CD14-positive monocyte (primary cell): ENCODE measurements around the gene BNIP2. TPM values are rescaled to one million over a fixed set of nuclear protein-coding genes. Genes with fewer than 3 reads are reported as not detected.

Source experiments
- DNase-seq, 3 donors: peaks; one replicate each; pipeline ENCODE4 v3.0.0-alpha.2; 2011 to 2022
- H2AFZ ChIP-seq: 2 replicates; pipeline ENCODE4 v1.6.0; 2012; ENCODE audit warnings: mild to moderate bottlenecking, low read depth, low read length, inconsistent platforms; ENCODE audit not compliant: insufficient read depth, poor library complexity, severe bottlenecking
- H3K27ac ChIP-seq, 2 donors: 1 replicate in 1 of 2; 2 replicates in 1 of 2; pipeline ENCODE4 v1.5.1; 2012 to 2013; ENCODE audit warnings: low read length in 2 of 2, control low read depth in 1 of 2, inconsistent platforms in 1 of 2, low read depth in 1 of 2, mild to moderate bottlenecking in 1 of 2
- H3K27me3 ChIP-seq, 2 donors: one replicate each; pipeline versions ENCODE4 v1.6.0 to v1.6.1; 2011 to 2013; ENCODE audit warnings: low read length in 2 of 2; ENCODE audit not compliant: control insufficient read depth in 2 of 2, insufficient read depth in 2 of 2
- H3K36me3 ChIP-seq, 2 donors: replicated peaks in 1 of 2; 1 replicate in 1 of 2; 2 replicates in 1 of 2; pipeline versions ENCODE4 v1.5.1 to v1.6.1; 2012 to 2013; ENCODE audit warnings: low read length in 2 of 2, control low read depth in 1 of 2, inconsistent platforms in 1 of 2, mild to moderate bottlenecking in 1 of 2; ENCODE audit not compliant: insufficient read depth in 2 of 2, control insufficient read depth in 1 of 2
- H3K4me1 ChIP-seq, 2 donors: 1 replicate in 1 of 2; 2 replicates in 1 of 2; pipeline versions ENCODE4 v1.5.1 to v1.6.1; 2012 to 2013; ENCODE audit warnings: low read length in 2 of 2, control low read depth in 1 of 2, inconsistent platforms in 1 of 2, mild to moderate bottlenecking in 1 of 2, moderate library complexity in 1 of 2; ENCODE audit not compliant: insufficient read depth in 2 of 2, control insufficient read depth in 1 of 2
- H3K4me2 ChIP-seq: replicated peaks from 2 replicates; pipeline ENCODE3; 2012; ENCODE audit warnings: low read length, moderate library complexity, mild to moderate bottlenecking; ENCODE audit not compliant: poor library complexity, severe bottlenecking; ENCODE audit errors: extremely low read depth
- H3K4me3 ChIP-seq, 3 experiments: fragments of 200-600 bp in 1 of 3; sonication (generic) in 1 of 3; replicated peaks in 1 of 3; 1 replicate in 2 of 3; 2 replicates in 1 of 3; pipeline ENCODE4 v1.5.1; 2011 to 2013; ENCODE audit warnings: low read length in 3 of 3, mild to moderate bottlenecking in 3 of 3, control low read depth in 2 of 3, low read depth in 2 of 3, inconsistent platforms in 1 of 3, moderate library complexity in 1 of 3
- H3K79me2 ChIP-seq: 2 replicates; pipeline ENCODE4 v1.6.0; 2012; ENCODE audit warnings: mild to moderate bottlenecking, control low read depth, inconsistent platforms, low read length, moderate library complexity; ENCODE audit not compliant: insufficient read depth
- H3K9ac ChIP-seq: 2 replicates; pipeline ENCODE4 v1.6.0; 2017; ENCODE audit warnings: low read length, mild to moderate bottlenecking; ENCODE audit not compliant: insufficient read depth, poor library complexity, severe bottlenecking
- H3K9me3 ChIP-seq, 2 donors: replicated peaks in 1 of 2; 1 replicate in 1 of 2; 2 replicates in 1 of 2; pipeline versions ENCODE4 v1.5.1 to v1.6.1; 2012 to 2013; ENCODE audit warnings: low read length in 2 of 2, control low read depth in 1 of 2; ENCODE audit not compliant: control insufficient read depth in 1 of 2, insufficient read depth in 1 of 2
- H4K20me1 ChIP-seq: 2 replicates; pipeline ENCODE4 v1.6.0; 2012; ENCODE audit warnings: mild to moderate bottlenecking, low read length, control low read depth, moderate library complexity; ENCODE audit not compliant: insufficient read depth
- H3K27ac Mint-ChIP-seq, 7 donors: one replicate each; pipeline ENCODE4 v1.8.0; 2020; ENCODE audit warnings: mild to moderate bottlenecking in 7 of 7, mixed read lengths in 7 of 7, moderate library complexity in 6 of 7, inconsistent platforms in 2 of 7
- H3K27me3 Mint-ChIP-seq, 3 donors: one replicate each; pipeline ENCODE4 v1.8.0; 2021 to 2022; ENCODE audit warnings: low read depth in 3 of 3, mild to moderate bottlenecking in 3 of 3, mixed read lengths in 3 of 3, moderate library complexity in 3 of 3, inconsistent platforms in 1 of 3
- H3K36me3 Mint-ChIP-seq, 2 donors: one replicate each; pipeline ENCODE4 v1.8.0; 2020; ENCODE audit warnings: mixed read lengths in 2 of 2, inconsistent platforms in 1 of 2, mild to moderate bottlenecking in 1 of 2
- H3K4me1 Mint-ChIP-seq: one replicate; pipeline ENCODE4 v1.8.0; 2020; ENCODE audit warnings: mild to moderate bottlenecking, mixed read lengths
- H3K4me3 Mint-ChIP-seq, 2 donors: one replicate each; pipeline ENCODE4 v1.8.0; 2020; ENCODE audit warnings: mild to moderate bottlenecking in 2 of 2, mixed read lengths in 2 of 2, moderate library complexity in 1 of 2
- H3K9me3 Mint-ChIP-seq, 7 donors: one replicate each; pipeline ENCODE4 v1.8.0; 2020 to 2022; ENCODE audit warnings: mixed read lengths in 7 of 7, mild to moderate bottlenecking in 6 of 7, moderate library complexity in 6 of 7, inconsistent platforms in 2 of 7
- CTCF ChIP-seq: fragments of 200-600 bp; IDR thresholded peaks from one replicate; pipeline ENCODE4 v1.8.0; 2022; ENCODE audit warnings: antibody characterized with exemption, mild to moderate bottlenecking
- WGBS: methylation state at CpG from one replicate; pipeline ENCODE4 v1.1.5; 2013; ENCODE audit warnings: missing lambda C conversion rate; ENCODE audit not compliant: insufficient coverage; 5-methylcytosine and 5-hydroxymethylcytosine counted together
- intact Hi-C, 2 donors: fragments of 100-400 bp; cut with micrococcal nuclease; formaldehyde crosslinking; loops; one replicate each; pipeline versions ENCODE4 v1.15.0 to v1.15.1; 2023
- polyA plus RNA-seq, 3 donors: library from polyadenylated mRNA; depleted of rRNA in 1 of 3; unstranded in 2 of 3; stranded (reverse) in 1 of 3; fragments of 300-500 nt in 2 of 3; fragments of >200 nt in 1 of 3; fragmentation: Illumina TruSeq in 2 of 3; gene quantifications; 1 replicate in 2 of 3; 2 replicates in 1 of 3; pipeline ENCODE4 v1.2.3, GENCODE V29; 2012 to 2021

BNIP2 gene
- polyA plus RNA-seq, 3 donors, result 83.4 to 189 (median 136) TPM

DNA sequence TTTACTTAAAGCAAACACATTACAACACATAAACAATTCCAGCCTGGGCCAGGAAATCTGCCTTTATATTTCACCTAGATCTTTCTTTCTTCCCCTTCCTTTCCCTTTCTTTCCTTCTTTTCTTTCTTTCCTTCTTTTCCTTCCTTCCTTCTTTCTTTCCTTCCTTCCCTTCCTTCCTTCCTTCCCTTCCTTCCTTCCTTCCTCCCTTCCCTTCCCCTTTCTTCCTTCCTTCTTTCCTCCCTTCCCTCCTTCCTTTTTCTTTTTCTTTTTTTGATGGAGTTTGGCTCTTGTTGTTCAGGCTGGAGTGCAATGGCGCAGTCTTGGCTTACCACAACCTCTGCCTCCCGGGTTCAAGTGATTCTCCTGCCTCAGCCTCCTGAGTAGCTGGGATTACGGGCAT is 24.1 kb upstream of the BNIP2 start:
- Histone ChIP-seq H4K20me1 (no peaks in the 10 kb centered on the region), H3K27me3 (no peaks in the 10 kb centered on the region), H3K27ac (no peak overlapping the region), H3K4me3 (no peak overlapping the region), H3K9me3 (no peaks in the 10 kb centered on the region), H3K36me3 (no peaks in the 10 kb centered on the region), H2AFZ (no peak overlapping the region), H3K4me1 (no peaks in the 10 kb centered on the region), H3K9ac (no peak overlapping the region), H3K4me2 (no peak overlapping the region), H3K79me2 (no peaks in the 10 kb centered on the region)
- Mint-ChIP-seq H3K36me3 (no peaks in the 10 kb centered on the region), H3K27me3 (peaks cover 1 to 5% (median 5%) of the 10 kb centered on the region in 3 donors), H3K9me3 (peaks cover 0 to 11% (median 3%) of the 10 kb centered on the region in 7 donors), H3K4me3 (no peak overlapping the region), H3K4me1 (no peaks in the 10 kb centered on the region), H3K27ac (no peak overlapping the region)
- DNase-seq, result no peak
- WGBS, result no CpG with 5 or more reads among the region's 3 CpGs
- intact Hi-C loops, result no loop called here
- no peak for TF ChIP-seq CTCF

DNA sequence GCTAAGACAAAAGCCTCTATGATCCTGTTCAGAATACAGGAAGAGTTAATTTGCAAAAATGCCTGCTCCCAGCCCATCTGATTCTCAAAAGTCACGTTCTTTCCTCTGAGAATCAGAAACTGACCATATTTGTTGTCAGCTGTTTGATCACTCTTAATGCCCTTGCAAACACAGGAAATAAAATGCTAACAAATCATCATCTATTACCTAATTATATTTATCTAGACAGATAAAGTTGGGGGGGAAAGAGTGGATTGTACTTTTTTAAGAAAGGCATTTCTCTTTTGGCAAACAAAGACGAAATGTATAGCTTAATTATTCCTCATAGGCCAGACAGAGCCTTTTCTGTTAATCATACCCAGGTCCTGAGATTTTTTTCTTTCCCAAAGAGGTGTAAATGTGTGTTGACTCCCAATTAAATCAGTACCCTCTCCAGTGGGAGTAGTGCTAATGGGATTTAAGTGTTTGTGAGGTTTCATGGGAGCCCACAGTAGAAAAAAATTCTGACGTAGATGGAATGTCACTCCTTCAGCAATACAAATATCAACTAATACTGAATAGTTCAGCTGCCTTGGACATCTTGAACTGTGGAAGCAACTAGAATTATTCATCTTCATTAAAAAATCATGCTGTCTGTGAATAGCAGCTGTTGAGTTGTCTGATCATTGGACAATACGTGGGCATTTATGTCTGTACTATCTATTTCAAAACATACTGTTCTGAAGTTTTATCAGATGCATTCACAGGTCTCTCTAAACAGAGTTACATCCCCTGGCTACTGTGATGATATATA is 22.5 kb upstream of the BNIP2 start:
- H3K27ac ChIP-seq, result no peak overlapping the region
- H3K9me3 ChIP-seq, result no peaks in the 10 kb centered on the region
- WGBS, result no CpG with 5 or more reads among the region's 4 CpGs
- H3K9ac ChIP-seq, result no peak overlapping the region
- H3K36me3 ChIP-seq, result no peaks in the 10 kb centered on the region
- no peak overlapping the region for H3K4me3 ChIP-seq
- no peaks in the 10 kb centered on the region for H3K36me3 Mint-ChIP-seq
- H3K27me3 Mint-ChIP-seq, result peaks cover 1 to 6% (median 5%) of the 10 kb centered on the region in 3 donors
- intact Hi-C loops, result no loop called here
- no peak overlapping the region for H3K27ac Mint-ChIP-seq
- peaks cover 0 to 14% (median 3%) of the 10 kb centered on the region in 7 donors for H3K9me3 Mint-ChIP-seq
- H3K4me3 Mint-ChIP-seq, result no peak overlapping the region
- H3K79me2 ChIP-seq, result no peaks in the 10 kb centered on the region
- DNase-seq, result no peak
- no peaks in the 10 kb centered on the region for H3K27me3 ChIP-seq
- H3K4me1 ChIP-seq, result no peaks in the 10 kb centered on the region
- H2AFZ ChIP-seq, result no peak overlapping the region
- no peak overlapping the region for H3K4me2 ChIP-seq
- H4K20me1 ChIP-seq, result no peaks in the 10 kb centered on the region
- no peaks in the 10 kb centered on the region for H3K4me1 Mint-ChIP-seq
- no peak for TF ChIP-seq CTCF
